SK-N-SH treated with all-trans-retinoic acid at 6 μM for 48 hours (cell line): ENCODE data around the gene MICAL1.

Experiments used
- ATAC-seq: fragments of 200-7000 bp; cut with Tn5 transposase; 3 replicates; pipeline ENCODE4 v1.9.1; 2020; ENCODE audit warnings: mild to moderate bottlenecking, moderate library complexity
- ARNTL ChIP-seq: fragments of 450-650 bp; formaldehyde crosslinking; IDR thresholded peaks from 2 replicates; pipeline ENCODE4 v1.5.0; 2020; ENCODE audit warnings: low read depth, mild to moderate bottlenecking, moderate library complexity, borderline replicate concordance
- CREB5 ChIP-seq: fragments of 250-450 bp; sonication (Bioruptor Pico); IDR thresholded peaks from 2 replicates; pipeline ENCODE4 v1.5.1; 2020; ENCODE audit warnings: low read depth, mild to moderate bottlenecking, moderate library complexity
- CSDC2 ChIP-seq: fragments of 250-450 bp; sonication (Bioruptor Pico); IDR thresholded peaks from 2 replicates; pipeline ENCODE4 v1.5.0; 2020; ENCODE audit warnings: mild to moderate bottlenecking, moderate library complexity
- CSRNP3 ChIP-seq: fragments of 250-450 bp; sonication (Bioruptor Pico); IDR thresholded peaks from 2 replicates; pipeline ENCODE4 v1.5.1; 2021; ENCODE audit warnings: mild to moderate bottlenecking, moderate library complexity
- ESRRG ChIP-seq: fragments of 250-450 bp; sonication (Bioruptor Pico); IDR thresholded peaks from 2 replicates; pipeline ENCODE4 v1.6.1; 2021; ENCODE audit warnings: mild to moderate bottlenecking
- ISL1 ChIP-seq: fragments of 250-450 bp; sonication (Bioruptor Pico); IDR thresholded peaks from 2 replicates; pipeline ENCODE4 v2.1.2; 2022; ENCODE audit warnings: mild to moderate bottlenecking, moderate library complexity
- OSR1 ChIP-seq: fragments of 250-450 bp; sonication (Bioruptor Pico); IDR thresholded peaks from 2 replicates; pipeline ENCODE4 v1.8.0; 2022; ENCODE audit warnings: moderate library complexity, mild to moderate bottlenecking, inconsistent platforms
- POU6F1 ChIP-seq: fragments of 250-450 bp; sonication (Bioruptor Pico); IDR thresholded peaks from 2 replicates; pipeline ENCODE4 v1.8.0; 2021; ENCODE audit warnings: low read depth, mild to moderate bottlenecking, moderate library complexity, borderline replicate concordance
- PPARA ChIP-seq: fragments of 250-450 bp; sonication (Bioruptor Pico); IDR thresholded peaks from 2 replicates; pipeline ENCODE4 v1.5.0; 2020; ENCODE audit warnings: mild to moderate bottlenecking, borderline replicate concordance
- SNAI2 ChIP-seq: fragments of 250-450 bp; sonication (Bioruptor Pico); IDR thresholded peaks from 2 replicates; pipeline ENCODE4 v1.5.0; 2020; ENCODE audit warnings: mild to moderate bottlenecking, moderate library complexity
- TOX ChIP-seq: fragments of 250-450 bp; sonication (Bioruptor Pico); IDR thresholded peaks from 2 replicates; pipeline ENCODE4 v1.8.0; 2021; ENCODE audit warnings: mild to moderate bottlenecking, moderate library complexity, borderline replicate concordance
- TSHZ2 ChIP-seq: fragments of 250-450 bp; sonication (Bioruptor Pico); IDR thresholded peaks from 2 replicates; pipeline ENCODE4 v1.5.0; 2020; ENCODE audit warnings: mild to moderate bottlenecking, moderate library complexity
- ZFP3 ChIP-seq: fragments of 250-450 bp; sonication (Bioruptor Pico); IDR thresholded peaks from 2 replicates; pipeline ENCODE4 v1.5.0; 2020; ENCODE audit warnings: mild to moderate bottlenecking, moderate library complexity
- ZFP30 ChIP-seq: fragments of 450-650 bp; formaldehyde crosslinking; IDR thresholded peaks from 2 replicates; pipeline ENCODE4 v1.5.0; 2022; ENCODE audit warnings: mild to moderate bottlenecking, moderate library complexity
- ZNF565 ChIP-seq: fragments of 450-650 bp; formaldehyde crosslinking; conservative IDR thresholded peaks from 2 replicates; pipeline ENCODE4 v1.5.0; 2020; ENCODE audit warnings: low read depth, mild to moderate bottlenecking, moderate library complexity
- ZNF70 ChIP-seq: fragments of 450-650 bp; formaldehyde crosslinking; IDR thresholded peaks from 2 replicates; pipeline ENCODE4 v1.5.0; 2020; ENCODE audit warnings: mild to moderate bottlenecking, moderate library complexity

MICAL1 gene

GRCh38 chr6:109490713-109491112, 35.1 kb upstream of the MICAL1 start (continued):
- TF ChIP-seq POU6F1 (CRISPR knock-in tag) (no peak), PPARA (CRISPR knock-in tag) (no peak)

- ATAC-seq: no peak
- TF ChIP-seq PPARA (CRISPR knock-in tag): no peak
- TF ChIP-seq CSDC2 (CRISPR knock-in tag): no peak
- no peak for TF ChIP-seq POU6F1 (CRISPR knock-in tag)
- no peak for TF ChIP-seq SNAI2
- TF ChIP-seq CSRNP3 (CRISPR knock-in tag): no peak
Observed at GRCh38 chr6:109488001-109488400, 32.4 kb upstream of the MICAL1 start.

GRCh38 chr6:109486068-109486467, 30.5 kb upstream of the MICAL1 start:
- no peak for ATAC-seq
- TF ChIP-seq TSHZ2 (CRISPR knock-in tag) (no peak), ZFP3 (CRISPR knock-in tag) (no peak), POU6F1 (CRISPR knock-in tag) (no peak), OSR1 (CRISPR knock-in tag) (no peak), ARNTL (CRISPR knock-in tag) (no peak), ZNF70 (CRISPR knock-in tag) (no peak), PPARA (CRISPR knock-in tag) (no peak), ESRRG (no peak), ZFP30 (CRISPR knock-in tag) (no peak), TOX (CRISPR knock-in tag) (no peak), ISL1 (CRISPR knock-in tag) (no peak), ZNF565 (CRISPR knock-in tag) (no peak)
- TF ChIP-seq, all 23 proteins: peak for 0

- TF ChIP-seq POU6F1 (CRISPR knock-in tag): no peak
- no peak for TF ChIP-seq ZFP30 (CRISPR knock-in tag)
- no peak for TF ChIP-seq PPARA (CRISPR knock-in tag)
- no peak for TF ChIP-seq ZNF565 (CRISPR knock-in tag)
- no peak for TF ChIP-seq ARNTL (CRISPR knock-in tag)
- TF ChIP-seq CREB5 (CRISPR knock-in tag): no peak
- TF ChIP-seq OSR1 (CRISPR knock-in tag): no peak
- no peak for TF ChIP-seq CSDC2 (CRISPR knock-in tag)
- ATAC-seq: no peak
Observed at GRCh38 chr6:109485266-109485935, 29.8 kb upstream of the MICAL1 start.
